ENCODE measurements around the gene GP9. TPM values are rescaled to one million over a fixed set of nuclear protein-coding genes. Genes with fewer than 3 reads are reported as not detected.

GP9 gene
- total and polyA plus RNA-seq, 2 experiments from 2014 or later = not detected

DNA sequence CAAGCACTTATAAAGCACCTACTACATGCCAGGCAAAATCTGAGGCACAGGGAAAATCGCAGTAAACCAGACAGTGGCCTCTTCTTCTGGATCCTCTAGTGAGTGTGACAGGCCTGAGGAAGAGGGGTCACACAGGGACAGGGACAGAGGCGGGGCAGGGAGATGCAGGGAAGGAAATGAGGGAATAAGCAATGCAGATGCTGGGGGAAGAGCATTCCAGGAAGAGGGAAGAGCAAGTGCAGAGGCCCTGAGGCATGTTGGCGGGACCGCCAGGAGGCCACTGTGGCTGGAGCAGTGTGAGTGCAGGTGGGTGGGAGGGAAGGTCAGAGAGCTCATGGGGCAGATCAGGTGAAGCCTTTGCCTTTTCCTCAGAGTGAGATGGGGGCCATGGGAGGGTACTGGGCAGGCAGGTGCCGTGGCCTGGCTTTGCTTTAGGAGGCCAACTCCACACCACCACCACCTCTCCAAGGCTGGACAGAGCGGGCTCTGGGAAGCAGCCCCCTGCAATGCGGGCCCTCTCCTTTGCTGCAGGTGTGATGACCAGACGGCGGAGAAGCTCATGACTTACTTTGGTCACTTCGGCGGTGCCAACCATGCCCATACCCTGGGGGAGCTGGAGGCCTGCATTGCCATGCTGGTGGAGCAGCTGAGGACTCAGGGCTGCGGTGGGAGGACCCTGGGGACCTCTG, 26.8 kb upstream of the GP9 start:
- no peak for DNase-seq (ENCODE audit: low spot score)
- Histone ChIP-seq H3K36me3 (replicated peaks; ENCODE audit: insufficient read depth, low read depth) (no peaks in the 10 kb centered on the region), H3K4me3 (no peak overlapping the region), H3K79me2 (no peaks in the 10 kb centered on the region), H3K4me2 (no peak overlapping the region), H4K20me1 (ENCODE audit: insufficient read depth, poor library complexity, severe bottlenecking) (no peaks in the 10 kb centered on the region), H3K9me2 (replicated peaks; ENCODE audit: insufficient read depth) (no peaks in the 10 kb centered on the region), H2AFZ (no peak overlapping the region), H3K4me1 (ENCODE audit: insufficient read depth) (no peaks in the 10 kb centered on the region), H3K27me3 (no peaks in the 10 kb centered on the region), H3K27ac (no peak overlapping the region), H3K9me3 (ENCODE audit: low read depth) (no peaks in the 10 kb centered on the region)
- TF ChIP-seq EZH2phosphoT487 (IDR thresholded peaks at IDR 0.05; ENCODE audit: low read depth, severe bottlenecking, unreplicated experiment) (no peak), EZH2 (IDR thresholded peaks at IDR 0.05; ENCODE audit: borderline replicate concordance) (no peak)
- TF ChIP-seq, protein P1, sequence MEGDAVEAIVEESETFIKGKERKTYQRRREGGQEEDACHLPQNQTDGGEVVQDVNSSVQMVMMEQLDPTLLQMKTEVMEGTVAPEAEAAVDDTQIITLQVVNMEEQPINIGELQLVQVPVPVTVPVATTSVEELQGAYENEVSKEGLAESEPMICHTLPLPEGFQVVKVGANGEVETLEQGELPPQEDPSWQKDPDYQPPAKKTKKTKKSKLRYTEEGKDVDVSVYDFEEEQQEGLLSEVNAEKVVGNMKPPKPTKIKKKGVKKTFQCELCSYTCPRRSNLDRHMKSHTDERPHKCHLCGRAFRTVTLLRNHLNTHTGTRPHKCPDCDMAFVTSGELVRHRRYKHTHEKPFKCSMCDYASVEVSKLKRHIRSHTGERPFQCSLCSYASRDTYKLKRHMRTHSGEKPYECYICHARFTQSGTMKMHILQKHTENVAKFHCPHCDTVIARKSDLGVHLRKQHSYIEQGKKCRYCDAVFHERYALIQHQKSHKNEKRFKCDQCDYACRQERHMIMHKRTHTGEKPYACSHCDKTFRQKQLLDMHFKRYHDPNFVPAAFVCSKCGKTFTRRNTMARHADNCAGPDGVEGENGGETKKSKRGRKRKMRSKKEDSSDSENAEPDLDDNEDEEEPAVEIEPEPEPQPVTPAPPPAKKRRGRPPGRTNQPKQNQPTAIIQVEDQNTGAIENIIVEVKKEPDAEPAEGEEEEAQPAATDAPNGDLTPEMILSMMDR (IDR thresholded peaks at IDR 0.05; ENCODE audit: poor library complexity) = no peak
- WGBS (ENCODE audit: low lambda C conversion rate, missing lambda C conversion rate) = 94% methylated on average over 12 of the region's 12 CpGs

DNA sequence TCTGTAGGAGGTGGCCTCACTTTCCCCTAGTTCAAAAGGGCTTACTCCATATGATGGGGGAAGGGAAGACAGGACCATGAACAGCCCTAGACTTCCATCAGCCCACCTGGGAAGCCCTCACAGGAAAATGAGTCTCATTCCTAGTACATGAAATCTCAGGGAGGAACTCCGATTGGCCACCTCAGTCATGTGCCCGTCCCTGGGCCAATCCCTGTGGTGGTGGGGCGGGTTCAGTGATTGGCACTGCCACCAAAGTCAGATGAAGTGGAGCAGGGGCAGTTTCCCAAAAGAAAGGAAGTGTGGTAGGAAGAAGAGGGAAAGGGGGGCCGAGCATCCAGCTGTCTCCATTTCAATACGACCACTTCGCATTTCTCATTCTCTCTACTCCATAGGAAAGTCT, 25.9 kb upstream of the GP9 start:
- no peaks in the 10 kb centered on the region for H3K4me1 ChIP-seq (ENCODE audit: insufficient read depth)
- H4K20me1 ChIP-seq (ENCODE audit: insufficient read depth, poor library complexity, severe bottlenecking) = no peaks in the 10 kb centered on the region
- no peak overlapping the region for H3K27ac ChIP-seq
- WGBS (ENCODE audit: low lambda C conversion rate, missing lambda C conversion rate) = 89% methylated on average over 6 of the region's 6 CpGs
- no peak overlapping the region for H3K4me2 ChIP-seq
- no peaks in the 10 kb centered on the region for H3K79me2 ChIP-seq
- TF ChIP-seq, protein P1 (IDR thresholded peaks at IDR 0.05; ENCODE audit: poor library complexity) = no peak
- TF ChIP-seq EZH2 (IDR thresholded peaks at IDR 0.05; ENCODE audit: borderline replicate concordance) = no peak
- no peak for TF ChIP-seq EZH2phosphoT487 (IDR thresholded peaks at IDR 0.05; ENCODE audit: low read depth, severe bottlenecking, unreplicated experiment)
- no peak overlapping the region for H3K4me3 ChIP-seq
- H3K9me3 ChIP-seq (ENCODE audit: low read depth) = no peaks in the 10 kb centered on the region
- no peaks in the 10 kb centered on the region for H3K27me3 ChIP-seq
- DNase-seq (ENCODE audit: low spot score) = no peak
- no peaks in the 10 kb centered on the region for H3K9me2 ChIP-seq (replicated peaks; ENCODE audit: insufficient read depth)
- no peaks in the 10 kb centered on the region for H3K36me3 ChIP-seq (replicated peaks; ENCODE audit: insufficient read depth, low read depth)
- no peak overlapping the region for H2AFZ ChIP-seq

DNA sequence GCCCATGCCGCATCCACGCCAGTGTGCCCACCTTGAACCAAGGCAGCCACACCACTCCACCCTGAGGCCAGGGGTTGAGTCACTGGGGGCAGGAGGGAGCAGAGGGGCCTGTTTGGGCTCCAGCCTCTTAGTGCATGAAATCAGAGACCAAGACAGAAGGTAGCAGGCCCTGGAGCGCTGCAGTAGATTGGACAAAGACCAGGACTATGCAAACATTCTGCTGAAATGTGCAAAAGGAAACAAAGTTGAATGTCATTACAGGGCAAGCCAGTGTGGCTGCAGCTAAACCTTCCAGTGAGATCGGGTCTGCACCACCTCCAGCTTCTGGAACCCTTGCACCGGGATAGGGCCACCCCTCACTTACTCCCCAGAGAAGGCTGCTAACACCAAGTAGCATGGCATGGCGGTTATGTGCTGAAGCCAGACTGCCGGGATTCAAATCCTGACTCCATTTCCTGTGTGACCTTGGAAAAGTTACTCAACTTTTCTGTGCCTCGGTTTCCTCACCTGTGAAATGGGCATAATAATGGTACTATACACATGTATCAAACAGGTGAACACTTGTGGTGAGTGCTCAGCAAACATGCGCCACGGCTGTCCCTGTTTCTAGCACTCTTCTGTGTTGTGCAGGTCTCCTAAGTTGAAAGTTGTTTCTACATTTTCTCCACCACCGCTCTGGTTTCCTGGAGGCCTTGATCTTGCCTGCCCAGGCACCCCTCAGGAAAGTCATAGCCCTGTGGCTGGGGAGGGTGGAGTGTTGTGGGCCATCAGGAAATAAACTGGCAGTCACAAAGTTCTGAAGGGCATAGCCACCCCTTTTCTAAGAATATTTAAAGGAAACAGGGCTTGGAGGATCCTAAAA, 25.0 kb upstream of the GP9 start:
- 88% methylated on average over 11 of the region's 11 CpGs for WGBS (ENCODE audit: low lambda C conversion rate, missing lambda C conversion rate)
- Histone ChIP-seq H3K36me3 (replicated peaks; ENCODE audit: insufficient read depth, low read depth) (no peaks in the 10 kb centered on the region), H3K4me3 (no peak overlapping the region), H3K79me2 (no peaks in the 10 kb centered on the region), H3K9me3 (ENCODE audit: low read depth) (no peaks in the 10 kb centered on the region), H3K27me3 (no peaks in the 10 kb centered on the region), H3K27ac (no peak overlapping the region), H3K4me1 (ENCODE audit: insufficient read depth) (no peaks in the 10 kb centered on the region), H3K9me2 (replicated peaks; ENCODE audit: insufficient read depth) (no peaks in the 10 kb centered on the region), H2AFZ (no peak overlapping the region), H4K20me1 (ENCODE audit: insufficient read depth, poor library complexity, severe bottlenecking) (no peaks in the 10 kb centered on the region), H3K4me2 (no peak overlapping the region)
- DNase-seq (ENCODE audit: low spot score) = no peak
- TF ChIP-seq EZH2 (IDR thresholded peaks at IDR 0.05; ENCODE audit: borderline replicate concordance) (no peak), EZH2phosphoT487 (IDR thresholded peaks at IDR 0.05; ENCODE audit: low read depth, severe bottlenecking, unreplicated experiment) (no peak)
- TF ChIP-seq, protein P1 (IDR thresholded peaks at IDR 0.05; ENCODE audit: poor library complexity) = no peak
